K562 (cell line): ENCODE results near the gene SKAP1. TPM values are rescaled to one million over a fixed set of nuclear protein-coding genes. Genes with fewer than 3 reads are reported as not detected.

Experiments
- KLF16 ChIP-seq: IDR thresholded peaks from 2 replicates; pipeline ENCODE4 v1.6.1; 2016; ENCODE audit warnings: antibody characterized with exemption
- RAD21 ChIP-seq, 2 experiments: fragments of 250-450 bp in 1 of 2; fragments of 450-650 bp in 1 of 2; sonication (Bioruptor Pico) in 1 of 2; formaldehyde crosslinking in 1 of 2; IDR thresholded peaks in 1 of 2; conservative IDR thresholded peaks in 1 of 2; 2 replicates each; pipeline versions ENCODE4 v1.4.0 to v1.8.0; 2020 to 2022; ENCODE audit warnings: mild to moderate bottlenecking in 2 of 2, moderate library complexity in 1 of 2
- SIN3B ChIP-seq: fragments of 450-650 bp; IDR thresholded peaks from 2 replicates; pipeline ENCODE4 v1.6.1; 2017; ENCODE audit warnings: low read depth, mild to moderate bottlenecking, moderate library complexity
- ZNF589 ChIP-seq: fragments of 200-800 bp; sonication (Bioruptor generic); IDR thresholded peaks from 2 replicates; pipeline ENCODE4 v1.6.1; 2016; ENCODE audit warnings: low read depth, missing genetic modification characterization, missing compliant biosample characterization
- polyA plus RNA-seq, 8 experiments: library from polyadenylated mRNA; depleted of rRNA in 4 of 8; stranded (reverse) in 5 of 8; unstranded in 3 of 8; fragments of >200 nt; fragmentation: Nextera tagmentation in 2 of 8; fragmentation: Illumina TruSeq in 1 of 8; extraction: Ambion mirVana in 2 of 8; extraction: Trizol in 1 of 8; gene quantifications; 2 replicates each; pipeline versions ENCODE4 v1.2.1 to v1.2.3, GENCODE V29; 2011 to 2014; ENCODE audit warnings: inconsistent platforms in 1 of 8, missing spikeins in 1 of 8
- total RNA-seq, 7 experiments: library from RNA; depleted of rRNA in 6 of 7; stranded (reverse); fragments of >200 nt in 6 of 7; fragmentation: Illumina TruSeq in 2 of 7; extraction: Trizol in 2 of 7; gene quantifications; 2 replicates each; pipeline versions ENCODE4 v1.2.1 to v1.2.3, GENCODE V29; 2011 to 2021; ENCODE audit warnings: low replicate concordance in 1 of 7
- TF ChIP-seq, protein P1 (sequence below): sonication (generic); formaldehyde crosslinking; IDR thresholded peaks from 2 replicates; pipeline ENCODE4 v1.8.0; 2022; ENCODE audit warnings: missing genetic modification reagents, mild to moderate bottlenecking, borderline replicate concordance
- TF ChIP-seq, protein P2 (sequence below): IDR thresholded peaks from 2 replicates; pipeline ENCODE4 v1.6.1; 2012; ENCODE audit warnings: low read depth, low read length, improper control_type of control experiment, borderline replicate concordance

Gene SKAP1
- total and polyA plus RNA-seq, 9 of the 15 experiments (the other 6 are each of a cell fraction or from before 2014, with no cell fraction given) = 0.06 to 0.80 (median 0.10) TPM; not detected in 4

DNA sequence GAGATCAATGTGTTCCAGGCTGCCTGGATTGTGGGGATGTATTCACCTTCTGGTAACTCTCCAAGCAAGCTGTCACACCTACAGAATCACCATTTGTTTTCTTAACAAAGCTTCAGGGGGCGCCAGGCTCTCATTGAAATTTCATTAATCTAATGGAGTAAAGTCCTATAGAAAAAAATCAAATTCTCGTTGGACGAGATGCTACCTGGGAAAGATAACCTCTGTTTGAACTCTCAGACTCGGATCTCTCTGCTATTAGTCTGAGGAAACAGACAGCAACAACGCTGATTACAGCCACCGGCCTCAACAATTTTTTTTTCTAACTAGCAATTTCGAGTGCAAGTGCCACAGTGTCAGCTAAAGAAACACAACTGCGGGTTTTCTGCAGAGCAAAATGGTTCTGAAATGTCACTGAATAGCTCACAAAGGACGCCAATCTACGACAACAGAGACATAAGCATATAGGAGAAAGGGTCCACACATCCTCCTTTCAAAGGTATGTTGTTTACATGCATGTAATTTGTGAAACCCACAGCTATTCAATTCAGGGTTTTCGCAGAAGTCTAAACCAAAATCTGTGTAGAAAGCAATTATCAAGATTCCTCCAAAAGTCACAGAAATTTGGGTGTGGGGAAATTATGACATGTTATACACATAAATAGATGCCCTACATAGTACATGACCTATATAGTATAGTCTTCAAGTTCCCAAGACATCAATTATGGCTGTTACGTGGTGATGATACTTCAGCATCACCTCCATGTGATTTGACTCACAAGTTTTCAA lies 135.8 kb downstream of the SKAP1 start (continued):
- TF ChIP-seq, protein P1, sequence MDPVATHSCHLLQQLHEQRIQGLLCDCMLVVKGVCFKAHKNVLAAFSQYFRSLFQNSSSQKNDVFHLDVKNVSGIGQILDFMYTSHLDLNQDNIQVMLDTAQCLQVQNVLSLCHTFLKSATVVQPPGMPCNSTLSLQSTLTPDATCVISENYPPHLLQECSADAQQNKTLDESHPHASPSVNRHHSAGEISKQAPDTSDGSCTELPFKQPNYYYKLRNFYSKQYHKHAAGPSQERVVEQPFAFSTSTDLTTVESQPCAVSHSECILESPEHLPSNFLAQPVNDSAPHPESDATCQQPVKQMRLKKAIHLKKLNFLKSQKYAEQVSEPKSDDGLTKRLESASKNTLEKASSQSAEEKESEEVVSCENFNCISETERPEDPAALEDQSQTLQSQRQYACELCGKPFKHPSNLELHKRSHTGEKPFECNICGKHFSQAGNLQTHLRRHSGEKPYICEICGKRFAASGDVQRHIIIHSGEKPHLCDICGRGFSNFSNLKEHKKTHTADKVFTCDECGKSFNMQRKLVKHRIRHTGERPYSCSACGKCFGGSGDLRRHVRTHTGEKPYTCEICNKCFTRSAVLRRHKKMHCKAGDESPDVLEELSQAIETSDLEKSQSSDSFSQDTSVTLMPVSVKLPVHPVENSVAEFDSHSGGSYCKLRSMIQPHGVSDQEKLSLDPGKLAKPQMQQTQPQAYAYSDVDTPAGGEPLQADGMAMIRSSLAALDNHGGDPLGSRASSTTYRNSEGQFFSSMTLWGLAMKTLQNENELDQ (CRISPR knock-in tag) = no peak
- TF ChIP-seq KLF16 (no peak), ZNF589 (CRISPR knock-in tag) (no peak), RAD21 (CRISPR knock-in tag; conservative IDR thresholded peaks at IDR 0.05 in 1 of 2, IDR thresholded peaks at IDR 0.05 in 1 of 2) (peak in 1 of 2 experiments; percentile 7; a peak in 1 of 4 replicates), SIN3B (0 out of 2 replicates have a peak, but pooled peaks have one; percentile 12)
- TF ChIP-seq, protein P2, sequence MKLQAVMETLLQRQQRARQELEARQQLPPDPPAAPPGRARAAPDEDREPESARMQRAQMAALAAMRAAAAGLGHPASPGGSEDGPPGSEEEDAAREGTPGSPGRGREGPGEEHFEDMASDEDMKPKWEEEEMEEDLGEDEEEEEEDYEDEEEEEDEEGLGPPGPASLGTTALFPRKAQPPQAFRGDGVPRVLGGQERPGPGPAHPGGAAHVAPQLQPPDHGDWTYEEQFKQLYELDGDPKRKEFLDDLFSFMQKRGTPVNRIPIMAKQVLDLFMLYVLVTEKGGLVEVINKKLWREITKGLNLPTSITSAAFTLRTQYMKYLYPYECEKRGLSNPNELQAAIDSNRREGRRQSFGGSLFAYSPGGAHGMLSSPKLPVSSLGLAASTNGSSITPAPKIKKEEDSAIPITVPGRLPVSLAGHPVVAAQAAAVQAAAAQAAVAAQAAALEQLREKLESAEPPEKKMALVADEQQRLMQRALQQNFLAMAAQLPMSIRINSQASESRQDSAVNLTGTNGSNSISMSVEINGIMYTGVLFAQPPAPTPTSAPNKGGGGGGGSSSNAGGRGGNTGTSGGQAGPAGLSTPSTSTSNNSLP = peak; percentile 45; the same call in 1 of the 2 replicates
